SIG-M5 treated with dmso at 0.1 percent for 504 hours (cell line): ENCODE results near the gene SPINK1.
"Not testable (repeated sequence)": the region's sequence is repeated elsewhere in the genome, so short reads cannot be mapped to it uniquely, and the experiment has no call there.

Experiments
- DNase-seq: peaks from one replicate; lab custom pipeline; 2025; ENCODE audit not compliant: unreplicated experiment; lab: John Stamatoyannopoulos, UW

The SPINK1 gene

DNA sequence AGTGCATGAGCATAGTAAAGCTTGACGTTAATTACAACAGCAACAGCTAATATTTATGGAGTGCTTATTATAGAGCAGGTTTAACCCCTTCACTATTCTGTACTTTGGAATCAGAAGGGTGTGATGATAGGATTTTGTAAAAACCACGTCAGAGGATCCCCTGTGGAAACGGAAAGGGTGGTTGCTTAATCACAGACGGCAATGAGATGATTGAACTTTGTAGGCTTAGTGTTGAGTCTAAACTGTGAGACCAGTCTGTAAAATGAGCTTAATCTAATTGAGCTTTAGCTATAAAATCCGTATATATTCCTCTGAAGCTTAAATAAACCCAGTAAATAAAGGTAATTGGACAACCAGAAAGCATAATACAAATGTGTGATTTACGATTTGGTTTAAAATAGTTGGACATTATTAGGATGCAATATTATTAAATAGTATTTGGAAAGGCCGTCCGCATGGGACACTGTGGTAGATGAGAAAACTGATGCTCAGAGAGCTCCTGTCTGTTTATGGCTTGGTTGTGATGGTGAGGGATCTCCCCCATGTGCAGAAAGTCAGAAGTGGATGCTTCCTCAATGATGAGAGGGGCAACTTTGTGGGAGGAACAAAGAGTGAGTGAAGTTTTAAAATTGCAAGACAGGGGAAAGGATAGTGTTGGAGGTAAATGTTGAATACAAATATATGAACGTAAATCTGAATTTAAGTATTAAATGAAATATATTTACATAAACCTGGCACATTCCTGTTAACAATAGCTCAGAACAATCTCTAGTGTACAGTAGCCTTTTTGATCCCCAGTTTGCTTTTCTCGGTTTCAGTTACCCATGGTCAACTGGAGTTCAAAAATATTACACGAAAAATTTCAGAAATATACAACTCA, 23.7 kb upstream of the SPINK1 start:
- DNase-seq, result no peak

DNA sequence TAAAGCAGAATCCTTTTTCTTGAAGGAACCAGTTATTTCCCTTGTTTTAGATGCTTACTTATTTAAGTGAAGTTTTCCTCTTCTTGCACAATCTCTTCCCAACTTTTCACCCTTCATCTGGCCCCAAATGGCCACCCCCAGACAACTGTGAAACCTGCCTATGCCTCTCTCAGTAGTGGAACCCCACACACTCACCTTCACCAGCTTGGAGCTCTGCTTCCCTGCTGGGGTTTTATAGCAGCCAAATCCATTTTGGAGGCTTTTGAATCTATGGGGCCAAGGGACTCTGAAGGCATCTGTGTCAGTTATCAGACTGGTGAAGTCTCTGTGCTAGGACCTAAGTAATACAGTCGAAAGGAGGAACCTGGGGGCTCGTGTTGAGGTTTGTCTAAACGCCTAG, 22.9 kb upstream of the SPINK1 start:
- DNase-seq, result no peak

DNA sequence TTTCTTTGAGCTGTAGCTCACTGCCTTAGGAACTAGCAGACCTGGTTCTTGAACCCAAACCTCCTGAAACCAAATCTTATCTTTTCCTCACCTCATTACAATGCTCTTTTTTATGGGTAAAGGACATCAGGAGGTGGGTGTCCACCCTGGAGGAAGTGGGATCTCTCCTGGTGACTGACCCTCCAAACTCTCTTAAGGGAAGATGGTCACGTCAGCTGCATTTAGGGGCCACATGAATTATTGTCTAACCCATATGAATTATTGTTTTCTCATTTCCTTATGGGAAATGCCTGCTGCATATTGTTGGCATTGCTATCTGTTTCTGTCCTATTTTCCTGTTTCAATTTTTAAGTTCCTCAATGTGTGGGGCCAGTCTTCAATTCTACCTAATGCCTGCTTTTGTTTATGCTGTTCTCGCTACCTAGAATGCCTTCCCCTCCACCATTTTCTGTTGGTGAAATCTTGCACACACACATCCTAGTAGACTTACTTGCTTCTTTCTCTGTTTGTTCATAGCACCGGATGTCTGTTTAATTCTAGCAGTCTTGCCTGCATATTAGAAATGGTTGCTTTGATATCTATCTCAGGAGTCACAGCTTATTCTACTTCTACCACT, 22.0 kb upstream of the SPINK1 start:
- DNase-seq, result no peak

DNA sequence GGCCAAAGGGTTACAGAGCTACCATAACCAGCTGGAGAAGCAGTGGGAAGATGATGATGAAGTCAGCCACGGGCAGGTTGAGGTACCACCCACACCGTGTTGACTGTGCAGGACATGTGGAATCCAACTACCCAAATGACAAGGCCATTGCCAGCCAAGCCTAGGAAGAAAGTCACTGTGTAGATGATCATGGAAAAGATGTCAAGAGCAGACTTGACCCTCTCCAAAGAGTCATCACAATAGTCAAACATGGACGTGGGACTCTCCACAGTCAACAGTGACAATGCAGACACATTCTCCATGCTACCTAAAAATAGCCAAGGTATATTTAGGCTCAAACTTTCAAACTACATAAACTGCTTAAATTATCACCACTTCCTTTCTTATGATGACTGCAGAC, 20.9 kb upstream of the SPINK1 start:
- DNase-seq, result no peak

DNA sequence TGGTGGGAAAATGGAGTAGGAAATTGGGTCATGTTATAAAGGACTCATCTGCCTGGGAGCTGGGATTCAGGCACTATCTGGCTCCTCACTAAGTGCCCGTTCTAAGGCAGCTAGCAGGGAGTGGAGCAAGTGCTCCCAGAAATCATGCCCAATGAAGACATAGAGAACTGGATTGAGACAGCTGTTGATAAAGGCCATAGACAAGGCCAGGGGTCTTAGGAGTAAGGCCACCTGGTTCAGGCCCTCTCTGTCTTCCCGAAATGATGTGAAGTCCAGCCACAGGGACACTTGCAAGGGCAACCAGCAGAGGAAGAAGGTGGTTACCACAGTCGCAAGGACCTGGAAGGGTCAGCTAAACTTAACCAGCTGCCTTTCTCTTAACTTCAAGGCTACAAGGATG, 20.1 kb upstream of the SPINK1 start:
- DNase-seq, result no peak

DNA sequence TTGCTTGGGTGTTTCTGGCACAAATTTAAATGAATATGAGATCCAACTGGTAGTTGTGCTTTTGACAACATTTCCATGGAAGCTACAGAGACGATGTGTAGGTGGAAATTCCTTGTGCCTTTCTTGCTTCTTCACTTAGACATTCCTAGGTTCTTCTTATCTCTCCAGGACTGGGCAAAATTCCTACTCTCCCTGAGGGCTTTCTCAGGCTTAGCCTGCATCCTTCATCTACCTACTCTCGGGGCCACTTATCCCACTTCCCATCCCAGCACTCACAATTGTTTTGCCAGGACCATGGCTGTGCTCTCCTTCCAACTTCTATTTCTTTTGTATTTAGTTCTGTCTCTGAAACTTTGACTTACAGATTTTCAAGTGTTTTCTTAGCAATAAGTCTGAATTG, 17.8 kb upstream of the SPINK1 start:
- no peak for DNase-seq

DNA sequence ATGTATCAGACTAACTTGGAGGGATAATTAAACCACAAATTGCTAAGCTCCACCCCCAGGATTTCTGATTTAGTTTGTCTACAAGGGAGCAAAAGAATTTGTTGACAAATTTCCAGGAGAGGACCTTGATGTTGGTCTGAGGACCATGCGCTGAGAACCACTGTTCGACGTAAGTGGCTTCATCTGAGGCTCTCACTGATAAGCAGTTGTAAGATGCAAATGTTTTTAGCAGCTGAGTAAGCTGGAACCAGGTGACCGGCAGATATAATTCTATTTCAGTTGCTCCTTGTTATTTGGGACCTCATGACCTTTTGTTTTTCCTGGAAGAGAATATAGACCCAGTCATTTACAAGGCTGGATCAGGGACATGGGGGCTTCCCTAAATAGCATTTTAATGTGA, 14.1 kb upstream of the SPINK1 start:
- DNase-seq, result no peak

DNA sequence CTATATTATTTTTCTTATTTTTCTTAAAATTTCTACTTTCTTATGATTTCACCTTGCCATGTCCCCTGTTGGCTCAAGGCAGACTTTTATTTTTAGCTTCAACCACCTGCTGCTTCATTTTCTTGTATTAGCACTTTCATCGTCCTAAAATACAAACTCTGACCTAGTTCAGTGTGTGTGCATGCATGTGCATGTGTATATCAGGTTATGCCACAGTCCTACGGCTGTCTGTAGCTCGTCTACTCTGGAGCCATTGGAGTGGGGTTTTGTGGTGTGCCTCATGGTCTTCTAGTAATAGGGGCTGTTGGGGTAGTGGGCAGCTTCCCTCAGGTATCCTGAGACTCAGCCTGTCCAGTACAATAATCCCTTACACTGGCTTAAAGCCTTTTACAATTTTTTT, 13.4 kb upstream of the SPINK1 start:
- DNase-seq, result no peak

DNA sequence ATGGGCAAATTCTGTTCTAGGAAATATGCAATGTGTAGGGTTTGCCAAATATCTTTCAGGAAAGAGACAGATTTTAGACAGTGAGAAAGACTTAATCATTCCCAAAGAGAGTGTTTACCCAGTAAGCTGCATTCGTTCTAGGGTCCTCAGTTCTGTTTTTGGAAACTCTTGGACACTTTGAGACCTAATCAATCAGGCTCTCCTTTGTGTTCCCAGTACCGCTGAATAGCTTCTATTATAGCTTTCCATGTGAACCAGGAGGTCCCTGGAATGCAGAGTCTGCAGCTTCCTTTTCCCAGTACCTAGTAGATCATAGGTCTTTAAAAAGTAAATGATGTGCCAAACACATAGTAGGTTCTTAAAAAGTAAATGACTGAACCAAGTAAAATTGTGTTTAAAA, 11.4 kb upstream of the SPINK1 start:
- DNase-seq, result no peak

DNA sequence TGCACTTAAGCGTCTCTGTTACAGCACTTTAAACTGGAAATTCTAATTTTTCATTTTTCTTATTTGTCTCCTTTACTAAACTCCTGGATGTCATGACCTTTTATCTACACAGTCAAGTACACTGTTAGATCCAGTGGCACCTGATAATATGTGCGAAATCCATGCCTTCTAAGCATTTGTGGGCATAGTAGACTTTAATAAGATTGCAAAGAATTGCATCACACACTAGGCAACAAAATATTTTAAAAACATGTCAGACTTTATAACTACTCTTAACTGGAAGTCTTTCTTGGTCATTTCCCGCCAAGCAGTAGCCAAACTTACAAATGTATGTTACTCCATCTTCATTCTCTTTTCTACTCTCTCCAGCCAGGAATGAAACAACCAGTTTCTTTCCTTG, 5.0 kb upstream of the SPINK1 start:
- DNase-seq, result no peak

DNA sequence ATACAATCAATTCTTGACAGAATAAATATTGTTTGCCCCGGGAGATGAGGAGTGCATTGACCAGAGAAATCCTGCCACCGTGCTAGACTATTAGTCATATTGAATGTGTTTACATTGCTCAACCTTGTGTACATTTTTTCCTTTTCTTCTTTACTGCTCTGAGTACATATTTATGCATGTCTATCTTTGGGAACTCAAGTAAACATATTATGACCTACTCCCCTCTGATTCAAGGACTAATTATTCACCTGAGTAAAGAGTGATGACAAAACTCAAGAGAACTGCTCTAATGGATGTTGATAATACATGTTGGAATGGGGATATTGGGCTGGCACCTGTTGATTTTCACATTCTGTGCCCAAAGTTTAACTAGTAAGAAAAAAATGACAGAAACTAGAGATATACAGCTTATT, 3.9 kb upstream of the SPINK1 start:
- peak; percentile 17 for DNase-seq

DNA sequence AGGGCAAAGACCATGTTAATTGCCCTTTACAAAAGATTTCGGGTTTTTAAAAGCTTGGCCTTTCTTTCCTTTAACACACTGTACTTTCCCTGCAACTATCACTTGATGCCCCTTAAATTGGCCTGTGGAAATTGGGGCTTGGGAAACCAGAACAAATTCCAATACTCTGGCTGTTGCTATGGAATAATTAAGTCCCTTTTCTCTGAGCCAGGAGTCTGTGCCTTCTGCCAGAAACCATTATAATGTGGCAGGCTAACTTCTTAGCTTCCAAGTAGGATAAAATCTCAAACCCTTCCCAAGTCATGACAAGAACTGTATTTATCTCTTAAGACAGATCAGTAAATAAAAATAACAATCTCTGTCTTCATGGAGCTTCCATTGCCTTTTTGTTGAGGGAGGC, 1.1 kb upstream of the SPINK1 start:
- DNase-seq, result no peak

DNA sequence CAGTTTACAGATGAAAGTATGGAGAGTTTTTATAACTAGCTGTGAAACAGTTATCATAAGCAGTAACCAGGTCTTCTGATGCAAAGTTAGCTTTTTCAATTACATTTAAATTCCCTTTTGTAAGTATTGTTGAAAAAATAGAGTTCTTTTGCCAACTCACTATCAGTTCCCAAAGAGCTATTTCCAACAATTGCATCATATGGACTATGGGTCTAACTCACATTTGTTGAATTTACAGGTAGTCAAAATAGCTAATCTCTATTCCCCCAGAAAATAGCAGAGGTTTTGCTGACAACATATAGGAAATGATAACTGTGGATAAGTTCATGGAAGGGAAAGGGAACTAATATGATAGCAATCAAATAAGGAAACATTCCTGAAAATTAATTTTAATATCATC, 1.4 kb downstream of the SPINK1 start:
- no peak for DNase-seq

DNA sequence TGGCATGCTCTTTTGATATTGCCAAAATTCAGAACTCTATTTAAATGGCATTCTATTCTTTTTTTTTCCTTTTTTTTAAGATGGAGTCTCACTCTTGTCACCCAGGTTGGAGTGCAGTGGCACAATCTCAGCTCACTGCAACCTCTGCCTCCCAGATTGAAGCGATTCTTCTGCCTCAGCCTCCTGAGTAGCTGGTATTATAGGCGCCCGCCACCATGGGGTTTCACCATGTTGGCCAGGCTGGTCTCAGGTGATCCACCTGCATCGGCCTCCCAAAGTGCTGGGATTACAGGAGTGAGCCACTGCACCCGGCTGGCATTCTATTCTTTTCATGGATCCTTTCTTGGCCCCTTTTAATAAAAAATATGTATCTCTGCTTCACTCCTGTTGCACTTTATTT, 4.5 kb downstream of the SPINK1 start:
- not testable (repeated sequence) for DNase-seq

DNA sequence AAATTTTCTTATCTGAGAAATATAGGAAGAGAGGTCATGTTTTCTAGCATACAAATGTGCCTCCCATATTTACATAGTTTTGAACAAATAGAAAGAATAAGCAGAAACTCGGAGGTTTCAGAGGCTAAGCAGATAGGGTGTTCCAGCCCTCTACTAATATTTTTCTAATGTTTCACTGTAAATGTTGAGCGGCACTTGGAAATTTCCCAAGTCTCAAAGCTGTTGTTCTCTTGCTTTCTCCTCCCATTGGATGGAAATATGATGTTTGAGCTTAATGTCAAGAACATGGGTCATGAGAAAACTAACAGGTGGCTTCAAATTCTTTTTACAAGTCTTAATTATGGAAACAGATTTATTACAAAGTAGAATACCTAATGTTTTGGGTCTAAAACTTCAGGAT, 5.1 kb downstream of the SPINK1 start:
- DNase-seq, result no peak

DNA sequence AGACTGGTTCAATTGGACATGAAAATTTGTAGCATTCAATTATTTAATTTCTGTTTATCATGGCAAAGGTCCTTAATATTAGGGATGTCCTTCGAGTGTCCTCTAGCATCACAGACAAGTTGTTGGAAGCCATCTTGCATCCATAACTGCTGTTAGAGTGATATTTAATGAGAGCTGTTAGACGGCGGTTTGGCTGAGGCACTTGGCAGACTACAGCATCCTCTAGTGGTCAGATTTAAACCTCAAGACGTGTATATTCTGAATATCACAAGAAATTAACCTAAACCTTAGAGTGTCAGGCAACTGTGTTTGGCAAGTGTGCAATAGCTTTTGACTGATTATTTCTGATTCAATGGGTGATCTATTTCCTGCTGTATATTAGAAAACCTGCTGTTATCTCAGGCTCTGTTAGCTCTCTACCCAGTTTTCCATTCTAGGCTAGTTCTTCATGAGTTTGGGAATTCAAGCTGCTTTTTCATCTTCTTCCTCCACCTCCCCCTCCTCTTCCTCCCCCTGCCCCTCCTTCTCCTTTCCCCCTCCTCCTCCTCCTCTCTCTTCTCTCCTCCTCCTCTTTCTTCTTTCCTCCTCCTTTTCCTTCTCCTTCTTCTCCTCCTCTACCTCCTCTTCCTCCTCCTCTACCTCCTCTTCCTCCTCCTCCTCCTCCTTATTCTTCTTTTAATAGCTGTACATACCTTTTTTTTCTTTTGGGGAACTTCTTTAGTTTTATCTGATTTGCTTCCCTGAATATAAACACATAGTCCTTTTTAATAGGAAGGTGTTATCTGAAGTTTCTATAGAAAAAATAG, 8.6 kb downstream of the SPINK1 start:
- peak; percentile 65 for DNase-seq

DNA sequence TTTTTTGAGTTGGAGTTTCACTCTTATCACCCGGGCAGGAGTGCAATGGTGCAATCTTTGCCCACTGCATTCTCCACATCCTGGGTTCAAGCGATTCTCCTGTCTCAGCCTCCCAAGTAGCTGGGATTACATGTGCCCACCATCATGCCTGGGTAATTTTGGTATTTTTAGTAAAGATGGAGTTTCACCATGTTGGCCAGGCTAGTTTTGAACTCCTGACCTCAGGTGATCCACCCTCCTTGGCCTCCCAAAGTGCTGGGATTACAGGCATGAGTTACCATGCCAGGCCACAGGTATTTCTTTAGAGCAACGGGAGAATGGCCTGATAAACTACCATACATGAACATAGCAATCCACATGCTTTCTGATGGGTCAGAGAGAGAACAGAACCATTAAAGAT, 9.2 kb downstream of the SPINK1 start:
- DNase-seq, result not testable (repeated sequence)

DNA sequence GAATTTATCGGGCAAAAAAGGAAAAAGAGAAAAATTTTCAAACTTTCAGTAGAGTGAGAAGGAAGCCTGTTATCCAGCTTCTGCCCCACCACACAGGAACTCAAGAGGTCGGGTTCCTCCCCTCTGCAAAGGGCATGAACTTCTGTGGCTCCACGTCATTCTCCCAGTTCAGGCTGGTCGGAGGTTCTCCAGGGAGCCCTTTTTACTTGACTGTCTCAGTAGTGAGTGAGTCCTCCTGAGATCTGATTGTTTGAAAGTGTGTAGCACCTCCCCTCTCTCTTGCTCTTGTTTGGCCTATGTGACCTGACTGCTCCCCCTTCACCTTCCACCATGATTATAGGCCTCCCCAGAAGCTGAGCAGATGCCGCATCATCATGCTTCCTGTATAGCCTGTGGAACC, 9.7 kb downstream of the SPINK1 start:
- DNase-seq, result no peak

DNA sequence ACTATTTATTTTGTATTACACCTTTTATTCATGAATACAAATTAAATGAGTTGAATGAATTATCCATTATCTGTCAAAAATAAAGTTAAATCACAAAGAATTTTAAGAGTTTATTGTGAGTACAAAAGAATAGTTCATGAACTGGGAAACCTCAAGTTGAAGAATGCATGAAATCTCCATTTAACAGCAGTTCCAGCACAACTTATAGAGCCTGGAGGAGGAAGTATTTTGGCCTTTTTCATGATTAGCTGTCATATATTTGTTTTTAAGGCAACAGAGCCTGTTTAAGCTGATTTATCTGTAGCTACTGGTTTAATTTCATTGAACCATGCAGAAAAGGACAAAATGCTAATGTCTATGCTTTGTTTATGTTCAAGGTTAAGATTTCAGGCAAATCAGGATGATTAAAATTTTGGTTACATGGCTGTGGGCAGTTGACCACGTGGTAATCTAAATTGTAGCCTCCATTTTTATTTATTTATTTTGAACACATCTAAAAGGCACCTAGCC, 12.2 kb downstream of the SPINK1 start:
- no peak for DNase-seq

DNA sequence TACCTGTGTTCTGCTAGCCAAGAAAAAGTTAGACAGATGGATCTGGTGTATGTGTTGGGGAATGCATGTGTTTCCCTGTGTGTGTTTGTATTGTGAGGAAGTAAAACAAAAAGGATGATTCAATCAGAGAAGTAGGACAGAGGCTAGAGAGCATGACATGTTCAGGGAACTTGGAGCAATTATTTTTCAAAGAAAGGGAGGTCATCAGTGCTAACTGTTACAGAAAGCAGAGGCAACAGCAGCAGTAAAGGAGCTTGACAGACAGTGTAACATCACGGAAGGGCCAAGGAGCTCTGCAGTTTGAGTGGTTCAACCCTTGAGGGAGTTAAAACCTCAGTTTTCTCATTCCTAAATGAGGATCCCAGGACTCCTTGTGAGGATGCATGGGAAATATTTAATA, 13.2 kb downstream of the SPINK1 start:
- DNase-seq, result no peak

DNA sequence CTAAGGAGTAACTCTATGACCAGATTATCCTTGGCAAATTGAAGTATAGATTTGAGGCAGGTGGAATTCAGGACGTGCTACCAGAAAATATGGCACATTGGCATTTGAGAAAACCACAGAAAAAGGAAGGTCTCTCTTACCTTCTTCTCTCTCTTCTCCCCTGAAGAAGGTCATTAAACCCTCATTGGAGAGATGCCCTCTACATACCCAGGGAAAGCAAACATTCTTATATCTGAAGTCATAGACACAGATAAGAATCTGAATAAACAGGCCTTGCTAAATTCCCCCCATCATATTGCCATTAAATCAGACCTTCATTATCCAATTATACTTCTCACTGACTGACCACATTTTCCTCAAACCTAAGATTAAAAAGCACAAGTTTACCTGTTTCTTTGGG, 17.8 kb downstream of the SPINK1 start:
- DNase-seq, result no peak
